GM12872 (cell line): ENCODE measurements around the gene NLRP4.

Experiments used
- TF ChIP-seq, protein P1 (sequence below): IDR thresholded peaks from 3 replicates; pipeline ENCODE4 v1.5.1; 2011; ENCODE audit warnings: low read depth, mild to moderate bottlenecking, low read length, moderate library complexity; ENCODE audit not compliant: insufficient read depth

The NLRP4 gene

DNA sequence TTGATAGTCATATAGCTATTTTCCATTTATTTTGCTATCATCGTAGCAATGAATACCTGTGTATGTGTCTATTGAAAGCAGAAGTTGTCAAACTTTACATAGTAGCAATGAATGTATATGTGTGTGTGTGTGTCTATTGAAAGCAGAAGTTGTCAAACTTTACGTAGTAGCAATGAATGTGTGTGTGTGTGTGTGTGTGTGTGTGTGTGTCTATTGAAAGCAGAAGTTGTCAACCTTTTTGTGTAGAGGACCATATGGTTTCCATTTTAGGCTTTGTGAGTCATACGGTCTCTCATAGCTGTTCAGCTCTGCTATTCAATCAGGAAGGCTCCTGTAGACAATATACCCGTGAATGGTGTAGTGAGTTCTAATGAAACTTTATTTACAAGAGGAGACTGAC lies 20.8 kb downstream of the NLRP4 start:
- TF ChIP-seq, protein P1, sequence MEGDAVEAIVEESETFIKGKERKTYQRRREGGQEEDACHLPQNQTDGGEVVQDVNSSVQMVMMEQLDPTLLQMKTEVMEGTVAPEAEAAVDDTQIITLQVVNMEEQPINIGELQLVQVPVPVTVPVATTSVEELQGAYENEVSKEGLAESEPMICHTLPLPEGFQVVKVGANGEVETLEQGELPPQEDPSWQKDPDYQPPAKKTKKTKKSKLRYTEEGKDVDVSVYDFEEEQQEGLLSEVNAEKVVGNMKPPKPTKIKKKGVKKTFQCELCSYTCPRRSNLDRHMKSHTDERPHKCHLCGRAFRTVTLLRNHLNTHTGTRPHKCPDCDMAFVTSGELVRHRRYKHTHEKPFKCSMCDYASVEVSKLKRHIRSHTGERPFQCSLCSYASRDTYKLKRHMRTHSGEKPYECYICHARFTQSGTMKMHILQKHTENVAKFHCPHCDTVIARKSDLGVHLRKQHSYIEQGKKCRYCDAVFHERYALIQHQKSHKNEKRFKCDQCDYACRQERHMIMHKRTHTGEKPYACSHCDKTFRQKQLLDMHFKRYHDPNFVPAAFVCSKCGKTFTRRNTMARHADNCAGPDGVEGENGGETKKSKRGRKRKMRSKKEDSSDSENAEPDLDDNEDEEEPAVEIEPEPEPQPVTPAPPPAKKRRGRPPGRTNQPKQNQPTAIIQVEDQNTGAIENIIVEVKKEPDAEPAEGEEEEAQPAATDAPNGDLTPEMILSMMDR, result no peak

DNA sequence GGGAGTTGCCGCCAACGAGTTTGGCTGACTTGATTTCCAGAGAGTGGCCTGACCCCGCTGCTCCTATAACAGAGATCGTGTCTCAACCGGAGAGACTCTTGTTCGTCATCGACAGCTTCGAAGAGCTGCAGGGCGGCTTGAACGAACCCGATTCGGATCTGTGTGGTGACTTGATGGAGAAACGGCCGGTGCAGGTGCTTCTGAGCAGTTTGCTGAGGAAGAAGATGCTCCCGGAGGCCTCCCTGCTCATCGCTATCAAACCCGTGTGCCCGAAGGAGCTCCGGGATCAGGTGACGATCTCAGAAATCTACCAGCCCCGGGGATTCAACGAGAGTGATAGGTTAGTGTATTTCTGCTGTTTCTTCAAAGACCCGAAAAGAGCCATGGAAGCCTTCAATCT lies 21.6 kb downstream of the NLRP4 start:
- TF ChIP-seq, protein P1, result no peak

DNA sequence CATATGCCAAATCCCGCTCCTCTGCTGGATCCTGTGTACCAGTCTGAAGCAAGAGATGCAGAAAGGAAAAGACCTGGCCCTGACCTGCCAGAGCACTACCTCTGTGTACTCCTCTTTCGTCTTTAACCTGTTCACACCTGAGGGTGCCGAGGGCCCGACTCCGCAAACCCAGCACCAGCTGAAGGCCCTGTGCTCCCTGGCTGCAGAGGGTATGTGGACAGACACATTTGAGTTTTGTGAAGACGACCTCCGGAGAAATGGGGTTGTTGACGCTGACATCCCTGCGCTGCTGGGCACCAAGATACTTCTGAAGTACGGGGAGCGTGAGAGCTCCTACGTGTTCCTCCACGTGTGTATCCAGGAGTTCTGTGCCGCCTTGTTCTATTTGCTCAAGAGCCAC lies 22.1 kb downstream of the NLRP4 start:
- TF ChIP-seq, protein P1, result no peak

DNA sequence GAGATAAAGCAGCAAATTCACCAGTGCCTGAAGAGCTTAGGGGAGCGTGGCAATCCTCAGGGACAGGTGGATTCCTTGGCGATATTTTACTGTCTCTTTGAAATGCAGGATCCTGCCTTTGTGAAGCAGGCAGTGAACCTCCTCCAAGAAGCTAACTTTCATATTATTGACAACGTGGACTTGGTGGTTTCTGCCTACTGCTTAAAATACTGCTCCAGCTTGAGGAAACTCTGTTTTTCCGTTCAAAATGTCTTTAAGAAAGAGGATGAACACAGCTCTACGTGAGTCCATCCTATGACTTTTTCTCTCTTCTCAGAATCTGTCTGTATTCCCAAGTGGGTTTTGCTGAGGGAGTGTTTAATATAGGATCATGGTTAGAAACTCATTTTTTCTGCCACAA lies 22.6 kb downstream of the NLRP4 start:
- TF ChIP-seq, protein P1, result no peak

DNA sequence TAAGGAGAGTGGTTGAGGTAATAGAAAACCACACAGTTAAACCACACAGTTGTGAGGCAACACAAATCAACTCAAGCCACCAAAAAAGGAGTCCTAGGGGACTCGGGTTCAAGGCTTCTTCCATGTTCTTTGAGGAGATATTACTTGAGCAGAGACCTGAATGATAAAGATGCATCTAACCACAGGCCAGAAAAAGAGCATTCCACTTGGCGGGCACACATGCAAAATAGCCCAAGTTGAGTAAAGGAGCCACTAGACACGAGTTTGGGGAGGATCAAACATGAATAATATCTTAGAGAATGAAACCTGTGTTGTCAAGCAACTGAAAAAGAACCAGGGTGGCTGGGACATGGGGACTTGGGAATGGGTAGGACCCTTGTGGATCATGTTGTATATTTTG lies 30.2 kb downstream of the NLRP4 start:
- TF ChIP-seq, protein P1, result no peak

DNA sequence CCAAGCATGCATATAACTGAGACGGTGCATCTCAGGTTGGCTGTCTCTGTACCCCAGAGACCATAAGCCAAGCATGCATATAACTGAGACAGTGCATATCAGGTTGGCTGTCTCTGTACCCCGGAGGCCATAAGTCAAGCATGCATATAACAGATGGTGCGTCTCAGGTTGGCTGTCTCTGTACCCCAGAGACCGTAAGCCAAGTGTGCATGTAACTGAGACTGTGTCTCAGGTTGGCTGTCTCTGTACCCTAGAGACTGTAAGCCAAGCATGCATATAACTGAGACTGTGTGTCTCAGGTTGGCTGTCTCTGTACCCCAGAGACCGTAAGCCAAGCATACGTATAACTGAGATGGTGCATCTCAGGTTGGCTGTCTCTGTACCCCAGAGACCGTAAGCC lies 30.8 kb downstream of the NLRP4 start:
- TF ChIP-seq, protein P1, result no peak

DNA sequence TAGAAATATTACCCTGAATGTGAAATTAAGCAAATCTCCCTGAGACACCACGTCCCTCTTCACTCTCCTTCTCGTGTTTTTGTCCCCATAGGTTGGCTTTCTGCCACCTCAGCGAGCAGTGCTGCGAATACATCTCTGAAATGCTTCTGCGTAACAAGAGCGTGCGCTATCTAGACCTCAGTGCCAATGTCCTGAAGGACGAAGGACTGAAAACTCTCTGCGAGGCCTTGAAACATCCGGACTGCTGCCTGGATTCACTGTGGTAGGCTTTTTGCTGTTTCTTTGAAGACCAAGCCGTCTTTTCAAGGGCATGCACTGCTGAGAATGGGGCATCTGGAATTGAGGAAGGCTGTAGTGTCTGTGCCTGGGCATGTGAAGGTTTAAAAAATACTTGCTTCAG lies 34.4 kb downstream of the NLRP4 start:
- TF ChIP-seq, protein P1, result no peak

DNA sequence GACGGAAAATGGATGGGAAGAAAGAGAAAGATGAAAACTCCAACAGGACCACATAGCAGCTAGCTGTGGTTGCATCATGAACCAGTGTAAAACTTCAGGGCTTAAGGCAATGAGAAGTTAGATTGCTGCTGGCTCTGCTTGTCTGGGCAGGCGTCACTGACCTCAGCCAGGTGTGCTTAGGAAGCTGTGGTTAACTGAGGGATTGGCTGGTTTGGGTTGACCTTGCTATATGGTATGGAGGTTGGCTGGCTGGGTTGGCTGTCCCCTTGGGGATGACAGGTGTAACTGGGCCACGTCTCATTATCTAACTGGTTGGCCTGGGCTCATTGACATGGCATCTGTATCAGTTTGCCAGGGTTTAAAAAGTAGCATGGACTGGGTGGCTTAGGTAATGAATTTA lies 40.9 kb downstream of the NLRP4 start:
- TF ChIP-seq, protein P1, result no peak
